Mononuclear cell (primary cell): ENCODE results near the gene GPX3. TPM values are rescaled to one million over a fixed set of nuclear protein-coding genes. Genes with fewer than 3 reads are reported as not detected.

Experiments used
- H3K27me3 ChIP-seq: 2 replicates; pipeline ENCODE4 v1.6.0; 2011; ENCODE audit warnings: low read length, control low read depth; ENCODE audit not compliant: insufficient read depth
- H3K4me1 ChIP-seq: 2 replicates; pipeline ENCODE4 v1.5.1; 2011; ENCODE audit warnings: mild to moderate bottlenecking, low read length, control low read depth; ENCODE audit not compliant: insufficient read depth
- H3K4me3 ChIP-seq: 2 replicates; pipeline ENCODE4 v1.5.1; 2011; ENCODE audit warnings: mild to moderate bottlenecking, low read length, moderate library complexity
- H3K9me3 ChIP-seq: 2 replicates; pipeline ENCODE4 v1.5.1; 2011; ENCODE audit warnings: low read depth, mild to moderate bottlenecking, control low read depth, low read length
- total RNA-seq: library from RNA; depleted of rRNA; stranded (reverse); fragments of >200 nt; gene quantifications from one replicate; pipeline ENCODE4 v1.2.3, GENCODE V29; 2012

GPX3 gene
- total RNA-seq, 1 donor: 1.6 TPM

- Histone ChIP-seq H3K4me3 (no peak overlapping the region), H3K4me1 (peaks cover 44% of the 10 kb centered on the region)
These were observed 2.7 kb downstream of the GPX3 start for GRCh38 chr5:151023047-151023615.

GRCh38 chr5:151023651-151024050, 3.3 kb downstream of the GPX3 start:
- H3K27me3 ChIP-seq: no peaks in the 10 kb centered on the region
- no peak overlapping the region for H3K4me3 ChIP-seq
- H3K4me1 ChIP-seq: peaks cover 44% of the 10 kb centered on the region
- H3K9me3 ChIP-seq: no peaks in the 10 kb centered on the region

More at GRCh38 chr5:151023047-151023615, 2.7 kb downstream of the GPX3 start:
- no peaks in the 10 kb centered on the region for H3K27me3 ChIP-seq
- no peaks in the 10 kb centered on the region for H3K9me3 ChIP-seq

GRCh38 chr5:151024440-151025249, 4.3 kb downstream of the GPX3 start:
- Histone ChIP-seq H3K4me3 (no peak overlapping the region), H3K9me3 (no peaks in the 10 kb centered on the region), H3K4me1 (peaks cover 43% of the 10 kb centered on the region), H3K27me3 (no peaks in the 10 kb centered on the region)

- Histone ChIP-seq H3K4me3 (no peak overlapping the region), H3K4me1 (peaks cover 38% of the 10 kb centered on the region), H3K27me3 (no peaks in the 10 kb centered on the region), H3K9me3 (no peaks in the 10 kb centered on the region)
These were observed 4.8 kb downstream of the GPX3 start for GRCh38 chr5:151025250-151025606.

- peaks cover 29% of the 10 kb centered on the region for H3K4me1 ChIP-seq
These were observed 5.7 kb downstream of the GPX3 start for GRCh38 chr5:151026088-151026487.

GRCh38 chr5:151026679-151027078, 6.3 kb downstream of the GPX3 start:
- peaks cover 24% of the 10 kb centered on the region for H3K4me1 ChIP-seq

More at GRCh38 chr5:151026088-151026487, 5.7 kb downstream of the GPX3 start:
- no peak overlapping the region for H3K4me3 ChIP-seq
- no peaks in the 10 kb centered on the region for H3K9me3 ChIP-seq
- H3K27me3 ChIP-seq: no peaks in the 10 kb centered on the region

GRCh38 chr5:151027961-151028479, 7.6 kb downstream of the GPX3 start:
- H3K4me3 ChIP-seq: no peak overlapping the region
- H3K4me1 ChIP-seq: peaks cover 24% of the 10 kb centered on the region
- H3K9me3 ChIP-seq: no peaks in the 10 kb centered on the region
- H3K27me3 ChIP-seq: no peaks in the 10 kb centered on the region

More at GRCh38 chr5:151026679-151027078, 6.3 kb downstream of the GPX3 start:
- no peaks in the 10 kb centered on the region for H3K9me3 ChIP-seq
- H3K27me3 ChIP-seq: no peaks in the 10 kb centered on the region
- H3K4me3 ChIP-seq: no peak overlapping the region

- peaks cover 17% of the 10 kb centered on the region for H3K4me1 ChIP-seq
- H3K27me3 ChIP-seq: no peaks in the 10 kb centered on the region
- H3K9me3 ChIP-seq: no peaks in the 10 kb centered on the region
These were observed 8.3 kb downstream of the GPX3 start for GRCh38 chr5:151028717-151029116.

GRCh38 chr5:151029179-151030055, 9.0 kb downstream of the GPX3 start:
- H3K4me1 ChIP-seq: peaks cover 10% of the 10 kb centered on the region
- H3K4me3 ChIP-seq: no peak overlapping the region
- H3K9me3 ChIP-seq: no peaks in the 10 kb centered on the region
- H3K27me3 ChIP-seq: no peaks in the 10 kb centered on the region

More at GRCh38 chr5:151028717-151029116, 8.3 kb downstream of the GPX3 start:
- H3K4me3 ChIP-seq: no peak overlapping the region

GRCh38 chr5:151030056-151030336, 9.6 kb downstream of the GPX3 start:
- Histone ChIP-seq H3K9me3 (no peaks in the 10 kb centered on the region), H3K4me1 (peaks cover 4% of the 10 kb centered on the region), H3K27me3 (no peaks in the 10 kb centered on the region), H3K4me3 (no peak overlapping the region)

GRCh38 chr5:151030379-151030778, 10.0 kb downstream of the GPX3 start:
- H3K9me3 ChIP-seq: no peaks in the 10 kb centered on the region
- peaks cover under 1% of the 10 kb centered on the region for H3K4me1 ChIP-seq
- H3K4me3 ChIP-seq: no peak overlapping the region
- H3K27me3 ChIP-seq: no peaks in the 10 kb centered on the region

- H3K9me3 ChIP-seq: no peaks in the 10 kb centered on the region
- no peaks in the 10 kb centered on the region for H3K27me3 ChIP-seq
- no peak overlapping the region for H3K4me3 ChIP-seq
- no peaks in the 10 kb centered on the region for H3K4me1 ChIP-seq
These were observed 11.2 kb downstream of the GPX3 start for GRCh38 chr5:151031554-151031953.

- H3K27me3 ChIP-seq: no peaks in the 10 kb centered on the region
- no peaks in the 10 kb centered on the region for H3K4me1 ChIP-seq
- H3K9me3 ChIP-seq: no peaks in the 10 kb centered on the region
- no peak overlapping the region for H3K4me3 ChIP-seq
These were observed 13.0 kb downstream of the GPX3 start for GRCh38 chr5:151033217-151033934.

- Histone ChIP-seq H3K27me3 (no peaks in the 10 kb centered on the region), H3K9me3 (no peaks in the 10 kb centered on the region), H3K4me3 (no peak overlapping the region), H3K4me1 (no peaks in the 10 kb centered on the region)
These were observed 14.3 kb downstream of the GPX3 start for GRCh38 chr5:151034422-151035379.
